Panc1 (cell line): ENCODE measurements around the gene USP9X. TPM values are rescaled to one million over a fixed set of nuclear protein-coding genes. Genes with fewer than 3 reads are reported as not detected.

Experiments
- ATAC-seq: fragments of 200-7000 bp; cut with Tn5 transposase; 2 replicates; pipeline ENCODE4 v1.9.1; 2020; ENCODE audit warnings: mild to moderate bottlenecking, moderate library complexity
- BruUV-seq: library from RNA; stranded (reverse); fragments of 400-500 nt; replicated peaks from 2 replicates; lab custom pipeline; 2021; lab: Mats Ljungman, UMichigan
- CTCF ChIA-PET: fragments of 300-600 bp; sonication (Branson Sonifier 250); formaldehyde crosslinking; loops from one replicate; lab custom pipeline; 2022; ENCODE audit warnings: antibody characterized with exemption; lab: Charles Lee
- POLR2A ChIA-PET: fragments of 300-600 bp; sonication (Branson Sonifier 250); formaldehyde crosslinking; loops from one replicate; lab custom pipeline; 2022; ENCODE audit warnings: antibody characterized with exemption; lab: Charles Lee
- DNase-seq: peaks from one replicate; pipeline ENCODE4 v3.0.0-alpha.2; 2010; ENCODE audit warnings: low read depth, low spot score
- H3K27ac ChIP-seq: 2 replicates; pipeline ENCODE4 v1.5.1; 2011; ENCODE audit warnings: mild to moderate bottlenecking, low read length, inconsistent platforms
- H3K27me3 ChIP-seq: fragments of 200-500 bp; sonication (Bioruptor generic); 2 replicates; pipeline ENCODE4 v1.6.0; 2014; ENCODE audit warnings: low read length, inconsistent platforms; ENCODE audit not compliant: control insufficient read depth, insufficient read depth
- H3K36me3 ChIP-seq: fragments of 200-500 bp; sonication (Bioruptor generic); 2 replicates; pipeline ENCODE4 v1.5.1; 2014; ENCODE audit warnings: inconsistent platforms, mild to moderate bottlenecking, low read length, moderate library complexity; ENCODE audit not compliant: control insufficient read depth, insufficient read depth
- H3K4me1 ChIP-seq: 2 replicates; pipeline ENCODE4 v1.5.1; 2011; ENCODE audit warnings: inconsistent platforms, mild to moderate bottlenecking, low read length, moderate library complexity; ENCODE audit not compliant: control insufficient read depth, insufficient read depth
- H3K4me3 ChIP-seq, 2 experiments: 2 replicates each; pipeline ENCODE4 v1.5.1; 2011 to 2012; ENCODE audit warnings: low read depth in 2 of 2, low read length in 2 of 2, mild to moderate bottlenecking in 2 of 2, inconsistent platforms in 1 of 2, moderate library complexity in 1 of 2
- H3K9me3 ChIP-seq: fragments of 200-500 bp; sonication (Bioruptor generic); 2 replicates; pipeline ENCODE4 v1.5.1; 2014; ENCODE audit warnings: low read depth, mild to moderate bottlenecking, inconsistent platforms, low read length, moderate library complexity; ENCODE audit not compliant: control insufficient read depth, insufficient read depth
- POLR2AphosphoS5 ChIP-seq: IDR thresholded peaks from 2 replicates; pipeline ENCODE4 v1.6.1; 2012; ENCODE audit warnings: mild to moderate bottlenecking, low read depth, low read length, moderate library complexity
- SIN3A ChIP-seq: IDR thresholded peaks from 2 replicates; pipeline ENCODE4 v1.6.1; 2012; ENCODE audit warnings: low read depth, mild to moderate bottlenecking, low read length, moderate library complexity, borderline replicate concordance; ENCODE audit not compliant: insufficient read depth
- TCF7L2 ChIP-seq: IDR thresholded peaks from 2 replicates; pipeline ENCODE4 v1.6.1; 2011; ENCODE audit warnings: mild to moderate bottlenecking, low read depth, low read length, inconsistent platforms
- in situ Hi-C: cut with HindIII; loops from 2 replicates; pipeline ENCODE4 v1.10.0; 2016; ENCODE audit warnings: low sequenced_read_pairs, low pct_unique_long_range_greater_than_20kb
- intact Hi-C: fragments of 100-400 bp; cut with micrococcal nuclease; formaldehyde crosslinking; loops from one replicate; pipeline ENCODE4 v1.10.0; 2022; ENCODE audit not compliant: unreplicated experiment
- total RNA-seq: library from RNA; stranded (reverse); gene quantifications from one replicate; pipeline ENCODE4 v1.2.1, GENCODE V29; 2021; ENCODE audit not compliant: unreplicated experiment
- TF ChIP-seq, protein P1 (sequence below), 2 experiments: IDR thresholded peaks; 2 replicates each; pipeline ENCODE4 v1.6.1; 2011 to 2012; ENCODE audit warnings: low read depth in 2 of 2, control low read depth in 1 of 2, low read length in 1 of 2, mild to moderate bottlenecking in 1 of 2, moderate library complexity in 1 of 2; ENCODE audit not compliant: insufficient read depth in 1 of 2
- TF ChIP-seq, protein P2 (sequence below): fragments of 450-650 bp; IDR thresholded peaks from 2 replicates; pipeline ENCODE4 v1.5.1; 2017; ENCODE audit warnings: mild to moderate bottlenecking

USP9X gene
- total RNA-seq, 1 experiment from 2014 or later = 44.4 TPM

DNA sequence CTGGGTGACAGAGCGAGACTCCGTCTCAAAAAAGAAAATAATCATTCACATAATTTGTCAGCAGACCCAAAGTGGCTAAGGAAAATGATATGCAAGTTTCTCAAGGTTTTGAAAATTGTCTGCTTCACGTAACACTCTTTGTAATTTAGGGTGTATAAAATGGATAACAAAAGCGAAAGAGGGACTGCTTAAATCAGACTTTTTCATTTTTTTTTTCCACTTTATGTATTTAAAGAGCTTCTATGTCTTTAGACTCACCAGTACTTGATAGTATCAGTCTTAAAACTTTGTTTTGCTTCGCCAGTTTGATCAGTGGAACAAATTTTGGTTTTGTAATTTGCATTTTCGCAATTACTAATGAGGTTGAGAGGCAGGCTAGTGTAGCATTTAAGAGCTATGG lies 34.6 kb downstream of the USP9X start:
- BruUV-seq = no TSS peak
- in situ Hi-C loops = no loop called here
- DNase-seq = no peak
- Histone ChIP-seq H3K9me3 (no peaks in the 10 kb centered on the region), H3K36me3 (no peaks in the 10 kb centered on the region), H3K4me3 (no peak overlapping the region), H3K27ac (no peak overlapping the region), H3K4me1 (no peaks in the 10 kb centered on the region), H3K27me3 (no peaks in the 10 kb centered on the region)
- ChIA-PET CTCF (no interaction called here), POLR2A (no interaction called here)
- TF ChIP-seq, protein P1, sequence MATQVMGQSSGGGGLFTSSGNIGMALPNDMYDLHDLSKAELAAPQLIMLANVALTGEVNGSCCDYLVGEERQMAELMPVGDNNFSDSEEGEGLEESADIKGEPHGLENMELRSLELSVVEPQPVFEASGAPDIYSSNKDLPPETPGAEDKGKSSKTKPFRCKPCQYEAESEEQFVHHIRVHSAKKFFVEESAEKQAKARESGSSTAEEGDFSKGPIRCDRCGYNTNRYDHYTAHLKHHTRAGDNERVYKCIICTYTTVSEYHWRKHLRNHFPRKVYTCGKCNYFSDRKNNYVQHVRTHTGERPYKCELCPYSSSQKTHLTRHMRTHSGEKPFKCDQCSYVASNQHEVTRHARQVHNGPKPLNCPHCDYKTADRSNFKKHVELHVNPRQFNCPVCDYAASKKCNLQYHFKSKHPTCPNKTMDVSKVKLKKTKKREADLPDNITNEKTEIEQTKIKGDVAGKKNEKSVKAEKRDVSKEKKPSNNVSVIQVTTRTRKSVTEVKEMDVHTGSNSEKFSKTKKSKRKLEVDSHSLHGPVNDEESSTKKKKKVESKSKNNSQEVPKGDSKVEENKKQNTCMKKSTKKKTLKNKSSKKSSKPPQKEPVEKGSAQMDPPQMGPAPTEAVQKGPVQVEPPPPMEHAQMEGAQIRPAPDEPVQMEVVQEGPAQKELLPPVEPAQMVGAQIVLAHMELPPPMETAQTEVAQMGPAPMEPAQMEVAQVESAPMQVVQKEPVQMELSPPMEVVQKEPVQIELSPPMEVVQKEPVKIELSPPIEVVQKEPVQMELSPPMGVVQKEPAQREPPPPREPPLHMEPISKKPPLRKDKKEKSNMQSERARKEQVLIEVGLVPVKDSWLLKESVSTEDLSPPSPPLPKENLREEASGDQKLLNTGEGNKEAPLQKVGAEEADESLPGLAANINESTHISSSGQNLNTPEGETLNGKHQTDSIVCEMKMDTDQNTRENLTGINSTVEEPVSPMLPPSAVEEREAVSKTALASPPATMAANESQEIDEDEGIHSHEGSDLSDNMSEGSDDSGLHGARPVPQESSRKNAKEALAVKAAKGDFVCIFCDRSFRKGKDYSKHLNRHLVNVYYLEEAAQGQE (IDR thresholded peaks at IDR 0.05; ENCODE audit: insufficient read depth in 1 of 2, low read depth in 2 of 2, low read length in 1 of 2) = no peak
- TF ChIP-seq SIN3A = no peak
- TF ChIP-seq, protein P2, sequence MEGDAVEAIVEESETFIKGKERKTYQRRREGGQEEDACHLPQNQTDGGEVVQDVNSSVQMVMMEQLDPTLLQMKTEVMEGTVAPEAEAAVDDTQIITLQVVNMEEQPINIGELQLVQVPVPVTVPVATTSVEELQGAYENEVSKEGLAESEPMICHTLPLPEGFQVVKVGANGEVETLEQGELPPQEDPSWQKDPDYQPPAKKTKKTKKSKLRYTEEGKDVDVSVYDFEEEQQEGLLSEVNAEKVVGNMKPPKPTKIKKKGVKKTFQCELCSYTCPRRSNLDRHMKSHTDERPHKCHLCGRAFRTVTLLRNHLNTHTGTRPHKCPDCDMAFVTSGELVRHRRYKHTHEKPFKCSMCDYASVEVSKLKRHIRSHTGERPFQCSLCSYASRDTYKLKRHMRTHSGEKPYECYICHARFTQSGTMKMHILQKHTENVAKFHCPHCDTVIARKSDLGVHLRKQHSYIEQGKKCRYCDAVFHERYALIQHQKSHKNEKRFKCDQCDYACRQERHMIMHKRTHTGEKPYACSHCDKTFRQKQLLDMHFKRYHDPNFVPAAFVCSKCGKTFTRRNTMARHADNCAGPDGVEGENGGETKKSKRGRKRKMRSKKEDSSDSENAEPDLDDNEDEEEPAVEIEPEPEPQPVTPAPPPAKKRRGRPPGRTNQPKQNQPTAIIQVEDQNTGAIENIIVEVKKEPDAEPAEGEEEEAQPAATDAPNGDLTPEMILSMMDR = no peak
- no peak for TF ChIP-seq TCF7L2
- TF ChIP-seq POLR2AphosphoS5 = no peak
- intact Hi-C loops = no loop called here
- no peak for ATAC-seq

DNA sequence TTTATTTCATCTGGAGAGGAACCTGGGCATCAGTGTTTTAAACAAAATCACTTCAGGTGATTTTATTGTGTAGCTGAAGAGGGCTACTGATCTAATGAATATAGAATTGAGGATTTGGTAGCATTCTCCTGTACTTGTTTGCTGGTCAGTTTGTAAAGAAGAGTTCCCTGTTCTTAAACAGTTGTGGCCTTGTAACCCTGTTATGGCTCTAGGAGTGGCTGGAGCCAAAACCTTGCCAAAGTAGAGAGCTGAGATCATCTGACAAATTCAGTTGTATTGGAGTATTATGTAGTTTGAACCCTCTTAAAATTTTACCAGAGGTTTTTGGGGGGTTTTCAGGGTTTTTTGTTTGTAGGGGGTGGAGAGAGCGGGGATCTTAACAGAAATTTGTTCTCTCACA lies 36.5 kb downstream of the USP9X start:
- Histone ChIP-seq H3K27ac (no peak overlapping the region), H3K27me3 (no peaks in the 10 kb centered on the region), H3K4me1 (no peaks in the 10 kb centered on the region), H3K36me3 (no peaks in the 10 kb centered on the region), H3K9me3 (no peaks in the 10 kb centered on the region), H3K4me3 (no peak overlapping the region)
- intact Hi-C loops = no loop called here
- no TSS peak for BruUV-seq
- in situ Hi-C loops = no loop called here
- POLR2A ChIA-PET = no interaction called here
- ATAC-seq = no peak
- no peak for TF ChIP-seq POLR2AphosphoS5
- TF ChIP-seq, protein P2 = no peak
- TF ChIP-seq, protein P1 (IDR thresholded peaks at IDR 0.05; ENCODE audit: insufficient read depth in 1 of 2, low read depth in 2 of 2, low read length in 1 of 2) = no peak
- no peak for TF ChIP-seq SIN3A
- TF ChIP-seq TCF7L2 = no peak
- CTCF ChIA-PET = interaction anchor here (0.6 kb wide), 1 partner anchor 203 kb away, joined by 3 read pairs; no protein-coding TSS in a partner anchor
- DNase-seq = no peak
